GM12872 (cell line): ENCODE measurements around the gene HDDC3.

Source experiments
- TF ChIP-seq, protein P1 (sequence below): IDR thresholded peaks from 3 replicates; pipeline ENCODE4 v1.5.1; 2011; ENCODE audit warnings: low read depth, mild to moderate bottlenecking, low read length, moderate library complexity; ENCODE audit not compliant: insufficient read depth

Gene HDDC3

DNA sequence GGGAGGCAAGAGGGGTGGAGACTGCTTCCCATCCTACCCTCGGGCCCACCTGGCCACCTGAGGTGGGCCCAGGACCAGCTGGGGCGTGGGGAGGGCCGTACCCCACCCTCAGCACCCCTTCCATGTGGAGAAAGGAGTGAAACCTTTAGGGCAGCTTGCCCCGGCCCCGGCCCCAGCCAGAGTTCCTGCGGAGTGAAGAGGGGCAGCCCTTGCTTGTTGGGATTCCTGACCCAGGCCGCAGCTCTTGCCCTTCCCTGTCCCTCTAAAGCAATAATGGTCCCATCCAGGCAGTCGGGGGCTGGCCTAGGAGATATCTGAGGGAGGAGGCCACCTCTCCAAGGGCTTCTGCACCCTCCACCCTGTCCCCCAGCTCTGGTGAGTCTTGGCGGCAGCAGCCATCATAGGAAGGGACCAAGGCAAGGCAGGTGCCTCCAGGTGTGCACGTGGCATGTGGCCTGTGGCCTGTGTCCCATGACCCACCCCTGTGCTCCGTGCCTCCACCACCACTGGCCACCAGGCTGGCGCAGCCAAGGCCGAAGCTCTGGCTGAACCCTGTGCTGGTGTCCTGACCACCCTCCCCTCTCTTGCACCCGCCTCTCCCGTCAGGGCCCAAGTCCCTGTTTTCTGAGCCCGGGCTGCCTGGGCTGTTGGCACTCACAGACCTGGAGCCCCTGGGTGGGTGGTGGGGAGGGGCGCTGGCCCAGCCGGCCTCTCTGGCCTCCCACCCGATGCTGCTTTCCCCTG, 50.2 kb downstream of the HDDC3 start:
- TF ChIP-seq, protein P1, sequence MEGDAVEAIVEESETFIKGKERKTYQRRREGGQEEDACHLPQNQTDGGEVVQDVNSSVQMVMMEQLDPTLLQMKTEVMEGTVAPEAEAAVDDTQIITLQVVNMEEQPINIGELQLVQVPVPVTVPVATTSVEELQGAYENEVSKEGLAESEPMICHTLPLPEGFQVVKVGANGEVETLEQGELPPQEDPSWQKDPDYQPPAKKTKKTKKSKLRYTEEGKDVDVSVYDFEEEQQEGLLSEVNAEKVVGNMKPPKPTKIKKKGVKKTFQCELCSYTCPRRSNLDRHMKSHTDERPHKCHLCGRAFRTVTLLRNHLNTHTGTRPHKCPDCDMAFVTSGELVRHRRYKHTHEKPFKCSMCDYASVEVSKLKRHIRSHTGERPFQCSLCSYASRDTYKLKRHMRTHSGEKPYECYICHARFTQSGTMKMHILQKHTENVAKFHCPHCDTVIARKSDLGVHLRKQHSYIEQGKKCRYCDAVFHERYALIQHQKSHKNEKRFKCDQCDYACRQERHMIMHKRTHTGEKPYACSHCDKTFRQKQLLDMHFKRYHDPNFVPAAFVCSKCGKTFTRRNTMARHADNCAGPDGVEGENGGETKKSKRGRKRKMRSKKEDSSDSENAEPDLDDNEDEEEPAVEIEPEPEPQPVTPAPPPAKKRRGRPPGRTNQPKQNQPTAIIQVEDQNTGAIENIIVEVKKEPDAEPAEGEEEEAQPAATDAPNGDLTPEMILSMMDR = no peak

DNA sequence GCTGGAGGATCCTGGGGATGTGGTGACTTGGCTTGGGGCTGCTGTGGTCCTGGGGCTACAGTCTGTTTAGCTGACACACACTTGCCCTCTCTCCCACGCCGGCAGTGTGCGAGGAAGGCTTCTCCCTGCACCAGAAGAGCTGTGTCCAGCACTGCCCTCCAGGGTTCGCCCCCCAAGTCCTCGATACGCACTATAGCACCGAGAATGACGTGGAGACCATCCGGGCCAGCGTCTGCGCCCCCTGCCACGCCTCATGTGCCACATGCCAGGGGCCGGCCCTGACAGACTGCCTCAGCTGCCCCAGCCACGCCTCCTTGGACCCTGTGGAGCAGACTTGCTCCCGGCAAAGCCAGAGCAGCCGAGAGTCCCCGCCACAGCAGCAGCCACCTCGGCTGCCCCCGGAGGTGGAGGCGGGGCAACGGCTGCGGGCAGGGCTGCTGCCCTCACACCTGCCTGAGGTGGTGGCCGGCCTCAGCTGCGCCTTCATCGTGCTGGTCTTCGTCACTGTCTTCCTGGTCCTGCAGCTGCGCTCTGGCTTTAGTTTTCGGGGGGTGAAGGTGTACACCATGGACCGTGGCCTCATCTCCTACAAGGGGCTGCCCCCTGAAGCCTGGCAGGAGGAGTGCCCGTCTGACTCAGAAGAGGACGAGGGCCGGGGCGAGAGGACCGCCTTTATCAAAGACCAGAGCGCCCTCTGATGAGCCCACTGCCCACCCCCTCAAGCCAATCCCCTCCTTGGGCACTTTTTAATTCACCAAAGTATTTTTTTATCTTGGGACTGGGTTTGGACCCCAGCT, 51.0 kb downstream of the HDDC3 start:
- TF ChIP-seq, protein P1 = no peak

DNA sequence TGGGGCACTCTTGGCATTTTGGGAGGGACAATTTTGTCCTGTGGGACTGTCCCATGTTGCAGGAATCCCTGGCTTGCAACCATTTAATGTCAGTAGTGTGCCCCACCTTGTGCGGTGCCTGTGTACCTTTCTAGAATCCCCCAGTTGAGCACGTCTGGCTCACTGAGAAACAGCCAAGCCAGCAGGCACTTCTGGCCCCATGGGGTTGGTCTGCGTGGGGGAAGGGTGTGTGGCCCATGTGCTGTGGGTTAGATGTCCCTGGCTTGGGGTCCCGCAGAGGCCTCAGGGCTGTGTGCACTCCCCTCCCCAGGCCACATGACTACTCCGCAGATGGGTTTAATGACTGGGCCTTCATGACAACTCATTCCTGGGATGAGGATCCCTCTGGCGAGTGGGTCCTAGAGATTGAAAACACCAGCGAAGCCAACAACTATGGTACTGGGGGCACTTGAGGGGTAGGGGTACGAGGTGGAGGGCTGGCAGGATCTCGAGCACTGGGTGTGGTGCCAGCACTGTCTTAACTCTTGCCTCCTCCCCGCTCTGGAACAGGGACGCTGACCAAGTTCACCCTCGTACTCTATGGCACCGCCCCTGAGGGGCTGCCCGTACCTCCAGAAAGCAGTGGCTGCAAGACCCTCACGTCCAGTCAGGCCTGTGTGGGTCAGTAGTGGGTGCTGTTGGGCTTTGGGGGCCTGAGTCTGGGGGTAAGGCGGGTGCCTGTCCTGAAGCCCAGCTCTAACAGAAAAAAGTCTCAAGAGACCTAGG, 51.8 kb downstream of the HDDC3 start:
- TF ChIP-seq, protein P1 = no peak
